ENCODE data around the gene TIAM1.

DNA sequence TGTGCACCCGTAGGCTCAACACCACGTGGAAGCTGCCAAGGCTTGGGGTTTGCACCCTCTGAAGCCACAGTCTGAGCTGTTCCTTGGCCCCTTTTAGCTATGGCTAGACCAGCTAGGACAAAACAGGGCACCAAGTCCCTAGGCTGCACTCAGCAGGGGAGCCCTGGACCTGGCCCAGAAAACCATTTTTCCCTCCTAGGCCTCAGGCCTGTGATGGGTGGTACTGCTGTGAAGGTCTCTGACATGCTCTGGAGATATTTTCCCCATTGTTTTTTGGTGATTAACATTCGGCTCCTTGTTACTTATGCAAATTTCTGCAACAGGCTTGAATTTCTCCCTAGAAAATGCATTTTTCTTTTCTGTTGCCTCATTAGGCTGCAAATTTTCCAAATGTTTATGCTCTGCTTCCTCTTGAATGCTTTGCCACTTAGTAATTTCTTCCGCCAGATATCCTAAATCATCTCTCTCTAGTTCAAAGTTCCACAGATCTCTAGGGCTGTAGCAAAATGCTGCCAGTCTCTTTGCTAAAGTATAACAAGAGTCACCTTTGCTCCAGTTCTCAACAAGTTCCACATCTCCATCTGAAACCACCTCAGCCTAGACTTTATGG is 236.8 kb downstream of the TIAM1 start:
- TF ChIP-seq, protein P1, sequence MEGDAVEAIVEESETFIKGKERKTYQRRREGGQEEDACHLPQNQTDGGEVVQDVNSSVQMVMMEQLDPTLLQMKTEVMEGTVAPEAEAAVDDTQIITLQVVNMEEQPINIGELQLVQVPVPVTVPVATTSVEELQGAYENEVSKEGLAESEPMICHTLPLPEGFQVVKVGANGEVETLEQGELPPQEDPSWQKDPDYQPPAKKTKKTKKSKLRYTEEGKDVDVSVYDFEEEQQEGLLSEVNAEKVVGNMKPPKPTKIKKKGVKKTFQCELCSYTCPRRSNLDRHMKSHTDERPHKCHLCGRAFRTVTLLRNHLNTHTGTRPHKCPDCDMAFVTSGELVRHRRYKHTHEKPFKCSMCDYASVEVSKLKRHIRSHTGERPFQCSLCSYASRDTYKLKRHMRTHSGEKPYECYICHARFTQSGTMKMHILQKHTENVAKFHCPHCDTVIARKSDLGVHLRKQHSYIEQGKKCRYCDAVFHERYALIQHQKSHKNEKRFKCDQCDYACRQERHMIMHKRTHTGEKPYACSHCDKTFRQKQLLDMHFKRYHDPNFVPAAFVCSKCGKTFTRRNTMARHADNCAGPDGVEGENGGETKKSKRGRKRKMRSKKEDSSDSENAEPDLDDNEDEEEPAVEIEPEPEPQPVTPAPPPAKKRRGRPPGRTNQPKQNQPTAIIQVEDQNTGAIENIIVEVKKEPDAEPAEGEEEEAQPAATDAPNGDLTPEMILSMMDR (IDR thresholded peaks at IDR 0.05 in 4 of 5, conservative IDR thresholded peaks at IDR 0.05 in 1 of 5): no peak
- TF ChIP-seq POLR2A (IDR thresholded peaks at IDR 0.05): no peak

All from gastrocnemius medialis (tissue), 4 donors.